Activated CD4-positive, alpha-beta memory T cell treated with anti-CD3 and anti-CD28 coated beads for 36 hours (primary cell): ENCODE results near the gene PPIAL4G. TPM values are rescaled to one million over a fixed set of nuclear protein-coding genes. Genes with fewer than 3 reads are reported as not detected.
"Not testable (repeated sequence)": the region's sequence is repeated elsewhere in the genome, so short reads cannot be mapped to it uniquely, and the experiment has no call there.

ENCODE experiments used
- CTCF ChIA-PET: fragments of 350-600 bp; sonication (Branson Sonifier 250); formaldehyde crosslinking; loops from one replicate; lab custom pipeline; 2021; ENCODE audit warnings: antibody characterized with exemption, inconsistent platforms; lab: Charles Lee
- POLR2A ChIA-PET: fragments of 350-600 bp; sonication (Branson Sonifier 250); formaldehyde crosslinking; loops from one replicate; lab custom pipeline; 2021; ENCODE audit warnings: antibody characterized with exemption; lab: Charles Lee
- DNase-seq: peaks from one replicate; pipeline ENCODE4 v3.0.0-alpha.2; 2020
- H3K27ac Mint-ChIP-seq: one replicate; pipeline ENCODE4 v1.8.0; 2021; ENCODE audit warnings: mixed read lengths
- H3K27me3 Mint-ChIP-seq: one replicate; pipeline ENCODE4 v1.8.0; 2021; ENCODE audit warnings: mixed read lengths
- H3K36me3 Mint-ChIP-seq: one replicate; pipeline ENCODE4 v1.8.0; 2021; ENCODE audit warnings: mixed read lengths
- H3K4me1 Mint-ChIP-seq: one replicate; pipeline ENCODE4 v1.8.0; 2021; ENCODE audit warnings: low read depth, mixed read lengths
- H3K4me3 Mint-ChIP-seq: one replicate; pipeline ENCODE4 v1.8.0; 2021; ENCODE audit warnings: mild to moderate bottlenecking, mixed read lengths
- H3K9me3 Mint-ChIP-seq: one replicate; pipeline ENCODE4 v1.8.0; 2021; ENCODE audit warnings: mixed read lengths
- intact Hi-C: fragments of 100-400 bp; cut with micrococcal nuclease; formaldehyde crosslinking; loops from one replicate; pipeline ENCODE4 v1.15.1; 2023
- total RNA-seq, 2 experiments: library from RNA; stranded (reverse); gene quantifications; one replicate each; pipeline ENCODE4 v1.2.3, GENCODE V29; 2021

PPIAL4G gene
- total RNA-seq, 2 experiments from 2014 or later: 0.12 to 0.14 TPM

- not testable (repeated sequence) for H3K27ac Mint-ChIP-seq, H3K9me3 Mint-ChIP-seq
- DNase-seq: peak; percentile 47
Measured at GRCh38 chr1:148481134-148481533, 2.0 kb downstream of the PPIAL4G start.

DNA sequence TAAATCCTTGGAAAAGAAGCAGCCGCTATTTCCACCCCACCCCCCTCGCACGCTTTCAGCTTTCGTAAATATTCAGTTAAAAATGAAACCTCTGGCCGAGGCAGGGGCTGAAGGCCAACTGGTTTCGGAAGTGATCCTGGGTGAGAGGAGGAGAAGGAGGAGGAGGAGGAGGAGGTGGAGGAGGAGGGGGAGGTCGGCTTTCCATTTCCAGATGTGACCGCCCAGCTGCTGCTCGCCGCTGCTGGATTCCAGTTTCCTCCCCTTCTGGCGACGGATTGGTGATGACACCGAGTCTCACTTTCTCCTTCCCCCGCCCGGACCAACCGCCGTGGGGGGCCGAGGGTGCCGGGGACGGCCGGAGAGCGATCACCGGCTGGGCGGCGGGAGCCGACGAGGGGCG, 23.4 kb downstream of the PPIAL4G start:
- intact Hi-C loops: not testable (repeated sequence)

More at GRCh38 chr1:148481134-148481533, 2.0 kb downstream of the PPIAL4G start:
- H3K4me3 Mint-ChIP-seq, CTCF ChIA-PET, H3K27me3 Mint-ChIP-seq, H3K4me1 Mint-ChIP-seq, H3K36me3 Mint-ChIP-seq, intact Hi-C loops, POLR2A ChIA-PET: not testable (repeated sequence)

DNA sequence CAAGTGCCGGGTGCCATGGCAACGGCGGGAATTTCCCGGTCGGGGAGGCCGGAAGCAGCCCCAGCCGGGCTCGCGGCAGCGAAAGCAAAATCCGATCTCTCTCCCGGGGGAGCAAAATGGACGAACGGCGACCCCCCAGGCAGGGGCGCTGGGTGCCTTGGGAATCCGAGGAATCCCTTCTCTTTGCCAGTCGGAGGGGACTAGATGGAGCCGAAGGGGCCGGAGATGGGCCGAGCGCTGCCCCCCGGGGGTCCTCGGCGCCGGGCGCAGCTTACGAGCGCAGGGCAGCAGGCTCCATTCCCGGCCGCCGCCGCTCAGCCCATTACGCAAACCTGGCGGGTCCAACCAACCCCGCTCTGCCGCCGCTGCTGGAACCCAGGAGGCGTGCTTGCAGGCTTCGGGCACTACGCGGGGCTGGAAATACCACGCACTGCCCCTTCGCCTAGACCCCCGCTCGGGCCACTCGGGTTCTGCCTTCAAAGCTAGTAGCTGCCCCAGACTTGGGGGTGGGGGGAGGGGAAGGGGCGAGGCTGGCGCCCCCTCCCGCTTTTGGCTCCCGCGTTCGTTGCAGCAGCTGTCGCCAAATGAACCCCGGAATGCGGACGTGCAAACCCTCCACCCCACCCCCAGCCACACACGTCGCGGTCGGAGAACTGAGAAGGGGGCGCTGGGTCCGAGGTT, 24.1 kb downstream of the PPIAL4G start:
- Mint-ChIP-seq H3K4me3 (peak overlapping the region; percentile 69), H3K27ac (peak overlapping the region; percentile 84)
- DNase-seq: peak; percentile 59
- CTCF ChIA-PET, H3K27me3 Mint-ChIP-seq, H3K4me1 Mint-ChIP-seq, H3K9me3 Mint-ChIP-seq, intact Hi-C loops, H3K36me3 Mint-ChIP-seq: not testable (repeated sequence)
- POLR2A ChIA-PET: interaction anchor here (0.7 kb wide), 1 partner anchor 70 kb away, joined by 5 read pairs; no protein-coding TSS in a partner anchor

More for the DNA sequence above, 23.4 kb downstream of the PPIAL4G start:
- peak overlapping the region; percentile 69 for H3K4me3 Mint-ChIP-seq
- H3K9me3 Mint-ChIP-seq, DNase-seq, H3K36me3 Mint-ChIP-seq, H3K4me1 Mint-ChIP-seq, CTCF ChIA-PET, H3K27me3 Mint-ChIP-seq: not testable (repeated sequence)
- H3K27ac Mint-ChIP-seq: peak overlapping the region; percentile 80
- POLR2A ChIA-PET: interaction anchor here (0.7 kb wide), 1 partner anchor 71 kb away, joined by 5 read pairs; no protein-coding TSS in a partner anchor

- intact Hi-C loops, CTCF ChIA-PET, POLR2A ChIA-PET, H3K27me3 Mint-ChIP-seq, H3K4me1 Mint-ChIP-seq, H3K9me3 Mint-ChIP-seq, H3K36me3 Mint-ChIP-seq: not testable (repeated sequence)
- peak overlapping the region; percentile 94 for H3K27ac Mint-ChIP-seq
- H3K4me3 Mint-ChIP-seq: peak overlapping the region; percentile 81
- DNase-seq: peak; percentile 60
Measured at GRCh38 chr1:148458398-148458797, 24.7 kb downstream of the PPIAL4G start.

DNA sequence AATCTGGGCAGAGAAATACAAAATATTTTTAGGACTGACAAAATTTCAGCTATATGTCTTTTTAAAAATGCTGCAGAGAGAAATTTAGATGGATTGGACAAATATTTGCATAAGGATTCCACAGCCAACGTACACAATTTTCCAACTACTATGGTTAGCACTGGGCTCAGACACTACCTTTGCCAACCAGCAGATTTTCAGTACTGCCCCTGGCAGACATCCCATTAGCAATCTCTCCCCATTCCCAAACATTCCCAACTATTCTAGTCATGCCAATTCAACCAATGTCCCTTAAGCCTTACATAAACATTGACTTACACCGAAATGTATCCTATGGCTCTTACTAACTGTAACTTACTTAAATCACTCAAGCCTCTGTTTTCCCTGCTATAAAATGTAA, 30.3 kb downstream of the PPIAL4G start:
- DNase-seq, H3K27me3 Mint-ChIP-seq, CTCF ChIA-PET, POLR2A ChIA-PET, H3K27ac Mint-ChIP-seq, intact Hi-C loops, H3K4me3 Mint-ChIP-seq, H3K9me3 Mint-ChIP-seq, H3K36me3 Mint-ChIP-seq: not testable (repeated sequence)
- peaks cover 16% of the 10 kb centered on the region for H3K4me1 Mint-ChIP-seq

DNA sequence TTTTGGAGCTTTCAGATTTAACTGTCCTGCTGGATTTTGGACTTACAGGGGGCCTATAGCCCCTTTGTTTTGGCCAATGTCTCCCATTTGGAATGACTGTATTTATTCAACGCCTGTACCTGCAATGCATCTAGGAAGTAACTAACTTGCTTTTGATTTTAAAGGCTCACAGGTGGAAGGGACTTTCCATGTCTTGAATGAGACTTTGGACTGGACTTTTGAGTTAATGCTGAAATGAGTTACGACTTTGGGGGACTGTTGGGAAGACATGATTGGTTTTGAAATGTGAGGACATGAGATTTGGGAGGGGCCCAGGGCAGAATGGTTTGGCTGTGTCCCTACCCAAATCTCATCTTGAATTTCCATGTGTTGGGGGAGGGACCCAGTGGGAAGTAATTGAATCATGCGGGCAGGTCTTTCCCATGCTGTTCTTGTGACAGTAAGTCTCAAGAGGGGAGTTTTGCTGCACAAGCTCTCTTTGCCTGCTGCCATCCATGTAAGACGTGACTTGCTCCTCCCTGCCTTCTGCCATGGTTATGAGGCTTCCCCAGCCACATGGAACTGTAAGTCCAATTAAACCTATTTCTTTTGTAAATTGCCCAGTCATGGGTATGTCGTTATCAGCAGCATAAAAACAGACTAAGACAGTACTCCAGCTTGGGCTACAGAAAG, 43.3 kb downstream of the PPIAL4G start:
- H3K9me3 Mint-ChIP-seq, POLR2A ChIA-PET, DNase-seq, H3K27me3 Mint-ChIP-seq, CTCF ChIA-PET, intact Hi-C loops, H3K4me3 Mint-ChIP-seq, H3K27ac Mint-ChIP-seq, H3K36me3 Mint-ChIP-seq: not testable (repeated sequence)
- H3K4me1 Mint-ChIP-seq: peaks cover 38% of the 10 kb centered on the region

DNA sequence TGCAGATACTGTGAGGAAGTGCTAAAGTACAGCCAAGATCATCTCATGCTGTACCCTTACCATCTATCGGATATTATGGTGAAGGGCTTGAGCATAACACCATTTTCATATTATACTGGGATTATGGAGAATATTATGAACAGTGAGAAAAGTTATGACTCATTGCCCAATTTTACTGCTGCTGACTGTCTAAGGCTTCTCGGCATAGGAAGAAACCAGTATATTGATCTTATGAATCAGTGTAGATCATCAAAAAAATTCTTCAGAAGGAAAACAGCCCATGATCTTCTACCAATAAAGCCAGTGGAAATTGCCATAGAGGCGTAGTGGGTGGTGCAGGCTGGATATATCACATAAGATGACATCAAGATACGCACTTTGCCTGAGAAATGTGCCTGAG, 47.7 kb downstream of the PPIAL4G start:
- Mint-ChIP-seq H3K4me3 (no peak overlapping the region), H3K27me3 (no peaks in the 10 kb centered on the region), H3K4me1 (peaks cover 62% of the 10 kb centered on the region), H3K36me3 (peaks cover 26% of the 10 kb centered on the region), H3K9me3 (peaks cover 3% of the 10 kb centered on the region), H3K27ac (peak overlapping the region; percentile 67)
- POLR2A ChIA-PET: no interaction called here
- intact Hi-C loops: no loop called here
- DNase-seq: no peak
- CTCF ChIA-PET: no interaction called here

GRCh38 chr1:148434832-148435231, 48.3 kb downstream of the PPIAL4G start:
- Mint-ChIP-seq H3K4me3 (no peak overlapping the region), H3K27ac (no peak overlapping the region), H3K4me1 (peaks cover 67% of the 10 kb centered on the region), H3K9me3 (peaks cover 2% of the 10 kb centered on the region), H3K27me3 (no peaks in the 10 kb centered on the region), H3K36me3 (peaks cover 31% of the 10 kb centered on the region)
- POLR2A ChIA-PET: no interaction called here
- intact Hi-C loops: no loop called here
- no peak for DNase-seq
- CTCF ChIA-PET: no interaction called here

DNA sequence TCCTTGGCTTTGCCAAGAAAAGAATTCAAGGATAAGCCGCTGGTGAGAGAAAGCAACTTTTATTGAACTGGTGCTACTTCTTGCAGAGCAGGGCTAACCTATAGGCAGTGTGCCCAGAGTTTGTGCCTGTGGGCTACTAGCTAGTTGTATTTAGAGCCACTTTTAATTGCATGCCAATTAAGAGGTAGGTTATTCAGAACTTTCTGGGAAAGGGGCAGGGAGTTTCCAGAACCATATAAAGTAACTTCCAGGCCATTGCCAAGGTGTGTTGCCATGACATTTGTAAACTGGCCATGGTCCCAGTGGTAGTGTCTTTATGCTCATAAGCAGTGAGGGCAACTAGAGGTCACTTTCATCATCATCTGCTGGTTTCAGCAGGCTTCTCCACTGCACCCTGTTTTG, 50.2 kb downstream of the PPIAL4G start:
- H3K27me3 Mint-ChIP-seq, CTCF ChIA-PET, H3K27ac Mint-ChIP-seq, H3K4me3 Mint-ChIP-seq, DNase-seq, intact Hi-C loops, H3K9me3 Mint-ChIP-seq, POLR2A ChIA-PET: not testable (repeated sequence)
- H3K4me1 Mint-ChIP-seq: peaks cover 65% of the 10 kb centered on the region
- H3K36me3 Mint-ChIP-seq: peaks cover 44% of the 10 kb centered on the region

Other genes starting within 250 kb of the PPIAL4G start
- gene NBPF14, start 112.7 kb upstream of the PPIAL4G start, total RNA-seq: 10 to 100 TPM; 17.4 to 19.3 TPM